ENCODE measurements around the gene XAGE3.
"Not testable (repeated sequence)": the region's sequence is repeated elsewhere in the genome, so short reads cannot be mapped to it uniquely, and the experiment has no call there.

Gene XAGE3, protein sequence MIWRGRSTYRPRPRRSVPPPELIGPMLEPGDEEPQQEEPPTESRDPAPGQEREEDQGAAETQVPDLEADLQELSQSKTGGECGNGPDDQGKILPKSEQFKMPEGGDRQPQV

GRCh38 chrX:52867610-52868348 lies at the start of gene XAGE3:
Gene XAGE3, minus strand, starts transcription at chrX:52868083. Its CDS starts 950 bp downstream, at chrX:52867133.
- DNase-seq, result no peak

GRCh38 chrX:52914704-52915103 lies 46.8 kb upstream of the XAGE3 start:
- not testable (repeated sequence) for DNase-seq

GRCh38 chrX:52913681-52914080 lies 45.8 kb upstream of the XAGE3 start:
- not testable (repeated sequence) for DNase-seq

GRCh38 chrX:52909313-52909969 lies 41.6 kb upstream of the XAGE3 start:
- DNase-seq, result not testable (repeated sequence)

- DNase-seq, result not testable (repeated sequence)
These were observed 40.0 kb upstream of the XAGE3 start for GRCh38 chrX:52907900-52908299.

GRCh38 chrX:52907137-52907536 lies 39.3 kb upstream of the XAGE3 start:
- DNase-seq, result not testable (repeated sequence)

DNA sequence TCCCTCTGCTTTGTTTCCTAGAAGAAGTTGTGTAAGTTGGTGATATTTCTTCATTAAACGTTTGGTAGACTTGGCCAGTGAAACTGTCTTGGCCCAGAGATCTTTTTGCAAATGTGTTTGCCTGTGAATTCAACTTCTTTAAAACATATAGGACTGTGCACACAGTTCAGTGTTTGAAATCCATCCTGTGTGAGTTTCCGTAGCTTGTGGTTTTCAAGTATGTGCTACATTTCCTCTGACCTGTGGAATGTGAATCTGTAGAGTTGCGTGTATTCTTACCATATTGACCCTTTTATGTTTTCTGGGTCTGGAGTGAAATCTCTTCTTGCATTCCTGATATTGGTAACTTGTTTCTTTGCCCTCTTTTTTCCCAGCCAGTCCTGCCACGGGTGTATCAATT lies 38.2 kb upstream of the XAGE3 start:
- DNase-seq, result not testable (repeated sequence)

GRCh38 chrX:52905531-52905930 lies 37.6 kb upstream of the XAGE3 start:
- DNase-seq, result not testable (repeated sequence)

DNA sequence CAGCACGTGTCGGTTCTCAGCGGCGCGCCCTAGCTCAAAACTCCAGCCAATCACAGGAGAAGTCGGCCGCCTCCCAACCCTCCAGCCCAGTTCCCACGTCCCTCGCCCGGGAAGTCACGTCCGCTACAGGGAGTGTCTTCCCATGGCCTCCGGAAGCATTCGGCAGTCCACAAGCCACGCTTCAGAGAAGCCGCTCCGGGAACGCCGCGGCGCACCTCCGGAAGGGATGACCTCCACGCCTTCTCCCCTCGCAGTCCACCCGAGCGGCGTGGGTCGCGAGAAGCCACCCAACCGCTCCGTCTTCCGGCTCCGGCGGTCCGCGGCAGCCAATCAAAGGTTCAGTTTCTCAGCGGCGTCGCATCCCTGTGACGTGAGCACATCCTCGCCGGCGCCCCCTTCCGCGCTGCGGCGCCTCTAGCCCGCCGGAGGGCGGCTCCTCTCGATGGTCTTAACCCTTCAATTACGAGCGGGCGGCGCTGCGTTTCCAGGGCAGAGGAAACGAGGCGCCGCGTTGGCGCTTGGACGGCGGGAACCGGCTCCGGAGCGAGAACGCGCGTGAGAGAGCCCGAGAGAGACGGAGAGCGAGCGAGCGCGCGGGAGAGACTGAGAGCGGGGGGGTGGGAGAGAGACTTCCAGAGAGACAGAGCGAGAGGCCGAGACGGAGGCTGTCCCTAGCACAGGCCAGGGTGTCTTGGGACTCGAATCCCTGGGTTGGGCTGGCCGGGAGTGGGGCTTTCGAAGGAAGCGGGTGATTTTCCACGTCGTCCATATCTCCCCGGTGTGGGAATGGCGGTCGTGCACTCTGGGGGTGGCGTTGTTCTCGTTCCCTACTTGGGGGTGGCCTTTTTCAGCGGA lies 29.2 kb upstream of the XAGE3 start, which contains the start of gene FAM156B:
Gene FAM156B, plus strand, starts transcription at position 476 of the 855 bp plus-strand sequence. CDS start 9,896 bp downstream, outside the sequence.
- DNase-seq, result not testable (repeated sequence)

DNA sequence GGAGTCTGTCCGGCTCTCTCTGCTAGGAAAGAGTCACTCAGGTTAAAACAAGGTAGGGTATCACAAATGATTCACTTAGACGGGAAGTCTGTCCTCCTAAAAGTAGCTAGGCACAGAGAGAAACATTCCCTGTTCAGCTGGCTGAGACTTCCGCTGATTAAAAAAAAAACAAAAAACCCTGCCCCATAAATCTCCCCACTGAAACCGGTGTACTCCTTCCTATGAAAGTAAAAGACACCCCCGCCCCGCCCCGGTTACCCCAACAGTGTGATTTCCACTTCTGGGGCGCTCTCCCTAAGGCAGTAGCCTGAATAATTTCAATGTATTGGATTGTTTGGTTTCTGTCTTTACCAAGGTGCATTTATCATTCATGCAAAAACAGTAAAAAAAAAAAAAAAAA lies 28.6 kb upstream of the XAGE3 start:
- DNase-seq, result not testable (repeated sequence)

GRCh38 chrX:52888090-52888489 lies 20.2 kb upstream of the XAGE3 start:
- DNase-seq, result not testable (repeated sequence)

DNA sequence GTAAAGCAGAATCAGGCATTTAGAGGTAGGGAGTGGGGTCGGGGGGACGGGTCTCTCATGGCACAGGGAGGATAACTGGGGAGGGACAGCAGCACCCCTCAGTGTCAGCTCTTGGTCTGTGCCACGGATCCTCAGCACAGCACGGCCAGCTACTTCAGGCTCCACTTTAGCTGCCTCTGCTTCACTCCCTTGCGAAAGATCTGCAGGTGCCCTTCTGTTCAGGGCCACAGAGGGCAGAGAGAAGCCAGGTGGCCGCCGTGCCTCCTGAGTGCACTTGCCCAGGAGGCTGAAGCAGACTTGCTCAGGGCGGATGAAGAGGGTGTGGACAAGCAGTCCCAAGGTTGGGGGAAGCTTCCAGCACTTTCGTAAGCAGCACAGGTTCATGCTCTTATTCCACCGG lies 19.6 kb upstream of the XAGE3 start:
- not testable (repeated sequence) for DNase-seq

DNA sequence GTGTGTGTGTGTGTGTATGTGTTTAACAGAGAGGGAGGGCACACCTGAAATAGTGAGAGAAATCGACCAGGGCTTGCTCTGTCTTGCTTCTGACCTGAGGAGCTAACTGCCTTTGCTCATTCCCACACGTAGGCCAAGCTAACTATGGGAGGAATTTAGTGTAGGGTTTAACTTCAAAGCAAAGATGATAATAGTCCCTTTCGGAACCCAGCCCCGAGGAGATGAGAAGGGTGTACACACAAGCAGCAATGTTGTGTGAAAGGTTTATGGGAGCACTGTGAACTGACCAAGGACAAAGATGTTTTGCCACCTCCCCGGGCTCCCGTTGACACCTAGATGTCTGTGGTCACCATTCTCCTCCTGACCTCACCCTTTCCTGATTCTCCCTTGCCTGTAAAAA lies 8.5 kb upstream of the XAGE3 start:
- not testable (repeated sequence) for DNase-seq

- not testable (repeated sequence) for DNase-seq
These were observed 7.6 kb upstream of the XAGE3 start for GRCh38 chrX:52875436-52875835.

GRCh38 chrX:52874661-52875060 lies 6.8 kb upstream of the XAGE3 start:
- DNase-seq, result no peak

GRCh38 chrX:52873825-52874224 lies 5.9 kb upstream of the XAGE3 start:
- DNase-seq, result not testable (repeated sequence)

DNA sequence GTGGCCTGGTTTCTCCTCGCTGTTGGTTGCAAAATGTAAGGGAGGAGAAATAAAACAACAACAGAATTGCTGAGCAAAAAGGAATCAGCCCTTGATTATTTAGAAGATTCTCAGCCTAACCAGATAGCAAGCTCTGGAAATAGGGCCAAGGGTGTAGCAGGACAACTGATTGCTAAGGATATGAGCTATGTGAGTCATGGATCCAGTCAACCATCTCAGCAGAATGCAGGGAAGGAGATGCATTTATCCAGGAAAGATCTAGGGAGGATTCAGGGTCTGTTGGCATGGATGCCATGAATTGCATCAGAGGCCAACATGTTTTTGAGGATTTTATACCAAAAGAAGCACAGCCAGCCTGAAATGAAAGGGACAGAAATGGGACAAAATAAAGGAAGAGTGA lies 2.2 kb upstream of the XAGE3 start:
- no peak for DNase-seq

GRCh38 chrX:52865343-52865998 lies 2.4 kb downstream of the XAGE3 start:
- DNase-seq, result no peak

- not testable (repeated sequence) for DNase-seq
These were observed 10.8 kb downstream of the XAGE3 start for GRCh38 chrX:52856991-52857525.

DNA sequence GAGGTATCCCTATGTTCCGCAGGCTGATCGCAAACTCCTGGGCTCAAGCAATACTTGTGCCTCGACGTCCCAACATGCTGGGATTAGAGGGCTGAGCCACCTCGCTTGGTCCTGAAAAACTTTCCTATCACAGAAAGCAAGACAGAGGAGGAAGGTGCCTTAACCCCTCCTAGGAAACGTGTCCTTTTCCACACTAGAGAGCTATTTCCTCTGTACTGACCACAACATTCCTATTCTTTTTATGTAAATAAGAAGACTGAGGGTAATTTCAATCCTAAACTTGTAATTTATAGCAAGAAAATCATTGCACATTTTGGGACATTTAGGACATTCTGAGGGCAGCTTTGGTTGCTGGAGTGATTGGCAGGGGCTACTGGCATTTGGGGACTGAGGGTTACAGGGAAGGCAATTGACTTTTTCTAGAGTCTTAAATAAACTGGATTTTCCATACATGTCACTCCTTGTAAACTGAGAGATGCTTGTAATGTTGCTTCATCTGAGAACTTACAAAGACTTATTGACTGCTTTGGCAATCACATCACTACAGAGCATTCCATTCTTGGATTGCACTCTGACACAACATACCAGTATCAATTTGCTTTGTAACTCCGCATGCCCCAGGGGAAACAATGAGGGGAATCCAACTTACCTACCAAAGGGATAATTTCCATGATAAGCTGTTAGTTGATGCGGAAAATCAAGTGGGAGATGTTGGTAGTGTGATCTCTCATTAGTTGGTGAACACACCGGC lies 15.6 kb downstream of the XAGE3 start:
- peak; percentile 23 for DNase-seq

- not testable (repeated sequence) for DNase-seq
These were observed 24.3 kb downstream of the XAGE3 start for GRCh38 chrX:52843619-52844018.
